Hypothalamus (tissue), 51 donors: ENCODE results near the gene MEGF11.

Experiments used
- DNase-seq, 51 donors: peaks; one replicate each; lab custom pipeline; 2025; lab: John Stamatoyannopoulos, UW

MEGF11 gene

GRCh38 chr15:66044837-66045236, 208.7 kb downstream of the MEGF11 start:
- no peak for DNase-seq

- DNase-seq, result no peak
Measured at GRCh38 chr15:66043264-66043663, 210.3 kb downstream of the MEGF11 start.

GRCh38 chr15:66042624-66043023, 210.9 kb downstream of the MEGF11 start:
- no peak for DNase-seq

GRCh38 chr15:66041276-66041675, 212.3 kb downstream of the MEGF11 start:
- no peak for DNase-seq

- no peak for DNase-seq
Measured at GRCh38 chr15:66040211-66040892, 213.2 kb downstream of the MEGF11 start.

- DNase-seq, result no peak
Measured at GRCh38 chr15:66039117-66039871, 214.3 kb downstream of the MEGF11 start.

- no peak for DNase-seq
Measured at GRCh38 chr15:66038387-66039116, 215.0 kb downstream of the MEGF11 start.

- no peak for DNase-seq
Measured at GRCh38 chr15:66036859-66037258, 216.7 kb downstream of the MEGF11 start.

- DNase-seq, result no peak
Measured at GRCh38 chr15:66035901-66036300, 217.6 kb downstream of the MEGF11 start.

- no peak for DNase-seq
Measured at GRCh38 chr15:66033143-66033542, 220.4 kb downstream of the MEGF11 start.

- no peak for DNase-seq
Measured at GRCh38 chr15:66032006-66032405, 221.5 kb downstream of the MEGF11 start.

- DNase-seq, result no peak
Measured at GRCh38 chr15:66030650-66031049, 222.9 kb downstream of the MEGF11 start.

- no peak for DNase-seq
Measured at GRCh38 chr15:66029650-66030049, 223.9 kb downstream of the MEGF11 start.

GRCh38 chr15:66027268-66027805, 226.2 kb downstream of the MEGF11 start:
- DNase-seq, result no peak

GRCh38 chr15:66025972-66026371, 227.6 kb downstream of the MEGF11 start:
- DNase-seq, result no peak

- peak in 27 of 51 donors; percentile 2 to 60 (median 24) for DNase-seq
Measured at GRCh38 chr15:66025015-66025452, 228.5 kb downstream of the MEGF11 start.

- DNase-seq, result no peak
Measured at GRCh38 chr15:66024116-66024515, 229.4 kb downstream of the MEGF11 start.

GRCh38 chr15:66023311-66023972, 230.1 kb downstream of the MEGF11 start:
- DNase-seq, result peak in 43 of 51 donors; percentile 14 to 80 (median 64)

GRCh38 chr15:66022163-66022525, 231.4 kb downstream of the MEGF11 start:
- DNase-seq, result no peak

GRCh38 chr15:66021496-66022162, 231.9 kb downstream of the MEGF11 start:
- peak in 9 of 51 donors; percentile 3 to 47 (median 12) for DNase-seq
